ENCODE data around the gene SAP25. TPM values are rescaled to one million over a fixed set of nuclear protein-coding genes. Genes with fewer than 3 reads are reported as not detected.

Gene SAP25
- total and polyA plus RNA-seq, 2 experiments from 2014 or later, result 1.8 TPM; not detected in 1

DNA sequence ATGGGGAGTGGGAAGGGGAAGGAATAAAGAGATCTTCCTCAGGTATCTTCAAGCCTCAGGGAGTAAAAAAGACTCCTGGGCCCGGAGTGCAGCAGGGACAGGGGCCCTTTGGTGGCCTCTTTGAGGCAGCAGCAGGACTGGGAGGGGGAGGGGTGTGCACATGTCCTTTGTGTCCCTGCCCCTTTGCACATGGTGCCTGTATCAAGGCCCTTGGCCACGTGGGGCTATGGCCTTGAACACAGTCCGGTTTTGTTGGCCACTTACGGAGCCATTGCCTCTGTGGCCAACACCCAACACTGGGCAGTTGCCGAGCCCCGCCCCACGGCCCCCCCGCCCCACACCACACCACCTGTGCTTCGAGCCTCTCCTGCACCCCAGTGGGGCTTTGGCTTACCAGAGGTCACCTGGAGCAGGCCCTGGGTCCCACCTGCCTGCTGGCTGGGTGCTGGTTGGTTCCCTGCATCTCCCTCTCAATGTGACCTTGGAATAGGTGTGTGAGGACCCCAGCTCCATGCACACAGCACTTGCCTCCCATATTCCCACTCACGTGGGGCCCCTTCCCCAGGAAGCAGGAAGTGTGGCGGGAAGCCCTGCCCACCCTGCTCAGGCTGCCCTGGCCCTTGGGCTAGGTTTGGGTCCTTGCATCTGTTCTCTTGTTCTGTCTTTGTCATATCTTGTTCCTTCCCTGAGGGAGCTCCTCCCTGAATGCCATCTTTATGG, 5.4 kb downstream of the SAP25 start:
- peaks cover 44% of the 10 kb centered on the region for H3K4me1 ChIP-seq (ENCODE audit: insufficient read depth)
- no peaks in the 10 kb centered on the region for H3K36me3 ChIP-seq (replicated peaks; ENCODE audit: insufficient read depth, low read depth)
- H4K20me1 ChIP-seq (ENCODE audit: insufficient read depth, poor library complexity, severe bottlenecking), result no peaks in the 10 kb centered on the region
- H3K9me3 ChIP-seq (ENCODE audit: low read depth), result no peaks in the 10 kb centered on the region
- H2AFZ ChIP-seq, result no peak overlapping the region
- no peak for TF ChIP-seq EZH2 (IDR thresholded peaks at IDR 0.05; ENCODE audit: borderline replicate concordance)
- TF ChIP-seq, protein P1, sequence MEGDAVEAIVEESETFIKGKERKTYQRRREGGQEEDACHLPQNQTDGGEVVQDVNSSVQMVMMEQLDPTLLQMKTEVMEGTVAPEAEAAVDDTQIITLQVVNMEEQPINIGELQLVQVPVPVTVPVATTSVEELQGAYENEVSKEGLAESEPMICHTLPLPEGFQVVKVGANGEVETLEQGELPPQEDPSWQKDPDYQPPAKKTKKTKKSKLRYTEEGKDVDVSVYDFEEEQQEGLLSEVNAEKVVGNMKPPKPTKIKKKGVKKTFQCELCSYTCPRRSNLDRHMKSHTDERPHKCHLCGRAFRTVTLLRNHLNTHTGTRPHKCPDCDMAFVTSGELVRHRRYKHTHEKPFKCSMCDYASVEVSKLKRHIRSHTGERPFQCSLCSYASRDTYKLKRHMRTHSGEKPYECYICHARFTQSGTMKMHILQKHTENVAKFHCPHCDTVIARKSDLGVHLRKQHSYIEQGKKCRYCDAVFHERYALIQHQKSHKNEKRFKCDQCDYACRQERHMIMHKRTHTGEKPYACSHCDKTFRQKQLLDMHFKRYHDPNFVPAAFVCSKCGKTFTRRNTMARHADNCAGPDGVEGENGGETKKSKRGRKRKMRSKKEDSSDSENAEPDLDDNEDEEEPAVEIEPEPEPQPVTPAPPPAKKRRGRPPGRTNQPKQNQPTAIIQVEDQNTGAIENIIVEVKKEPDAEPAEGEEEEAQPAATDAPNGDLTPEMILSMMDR (IDR thresholded peaks at IDR 0.05; ENCODE audit: poor library complexity), result no peak
- no peak overlapping the region for H3K4me3 ChIP-seq
- peak overlapping the region; percentile 94 for H3K4me2 ChIP-seq
- no peaks in the 10 kb centered on the region for H3K79me2 ChIP-seq
- H3K27ac ChIP-seq, result peak overlapping the region; percentile 34
- DNase-seq (ENCODE audit: low spot score), result peak; percentile 62
- no peaks in the 10 kb centered on the region for H3K9me2 ChIP-seq (replicated peaks; ENCODE audit: insufficient read depth)
- H3K27me3 ChIP-seq, result no peaks in the 10 kb centered on the region
- 81% methylated on average over 9 of the region's 11 CpGs for WGBS (ENCODE audit: low lambda C conversion rate, missing lambda C conversion rate)

DNA sequence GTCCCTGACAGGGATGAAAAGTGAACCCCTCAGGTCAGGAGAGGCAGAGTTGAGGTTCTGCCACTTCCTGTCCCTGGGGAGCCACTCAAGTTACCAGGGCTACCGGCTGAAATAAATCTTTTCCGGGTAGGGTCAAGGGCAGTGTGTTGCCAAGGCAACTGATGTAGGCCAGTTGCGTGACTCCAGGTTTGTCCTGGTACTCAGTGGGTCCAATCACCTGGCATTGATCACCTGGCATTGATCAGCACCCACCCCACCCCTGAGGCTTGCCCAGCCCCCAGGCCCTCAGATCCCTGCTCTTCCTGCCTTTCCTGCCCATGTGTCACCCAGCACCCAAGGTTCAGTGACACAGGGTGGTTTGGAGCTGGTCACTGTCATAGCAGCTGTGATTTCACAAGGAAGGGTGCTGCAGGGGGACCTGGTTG, 5.9 kb downstream of the SAP25 start:
- Histone ChIP-seq H3K9me2 (replicated peaks; ENCODE audit: insufficient read depth) (no peaks in the 10 kb centered on the region), H3K27ac (peak overlapping the region; percentile 34), H2AFZ (no peak overlapping the region), H3K79me2 (no peaks in the 10 kb centered on the region), H3K4me3 (no peak overlapping the region), H4K20me1 (ENCODE audit: insufficient read depth, poor library complexity, severe bottlenecking) (no peaks in the 10 kb centered on the region), H3K9me3 (ENCODE audit: low read depth) (no peaks in the 10 kb centered on the region), H3K4me1 (ENCODE audit: insufficient read depth) (peaks cover 44% of the 10 kb centered on the region), H3K36me3 (replicated peaks; ENCODE audit: insufficient read depth, low read depth) (no peaks in the 10 kb centered on the region), H3K27me3 (no peaks in the 10 kb centered on the region), H3K4me2 (no peak overlapping the region)
- DNase-seq (ENCODE audit: low spot score), result no peak
- TF ChIP-seq EZH2phosphoT487 (IDR thresholded peaks at IDR 0.05; ENCODE audit: low read depth, severe bottlenecking, unreplicated experiment) (no peak), EZH2 (IDR thresholded peaks at IDR 0.05; ENCODE audit: borderline replicate concordance) (no peak)
- TF ChIP-seq, protein P1 (IDR thresholded peaks at IDR 0.05; ENCODE audit: poor library complexity), result no peak
- 42% methylated on average over 3 of the region's 3 CpGs for WGBS (ENCODE audit: low lambda C conversion rate, missing lambda C conversion rate)

DNA sequence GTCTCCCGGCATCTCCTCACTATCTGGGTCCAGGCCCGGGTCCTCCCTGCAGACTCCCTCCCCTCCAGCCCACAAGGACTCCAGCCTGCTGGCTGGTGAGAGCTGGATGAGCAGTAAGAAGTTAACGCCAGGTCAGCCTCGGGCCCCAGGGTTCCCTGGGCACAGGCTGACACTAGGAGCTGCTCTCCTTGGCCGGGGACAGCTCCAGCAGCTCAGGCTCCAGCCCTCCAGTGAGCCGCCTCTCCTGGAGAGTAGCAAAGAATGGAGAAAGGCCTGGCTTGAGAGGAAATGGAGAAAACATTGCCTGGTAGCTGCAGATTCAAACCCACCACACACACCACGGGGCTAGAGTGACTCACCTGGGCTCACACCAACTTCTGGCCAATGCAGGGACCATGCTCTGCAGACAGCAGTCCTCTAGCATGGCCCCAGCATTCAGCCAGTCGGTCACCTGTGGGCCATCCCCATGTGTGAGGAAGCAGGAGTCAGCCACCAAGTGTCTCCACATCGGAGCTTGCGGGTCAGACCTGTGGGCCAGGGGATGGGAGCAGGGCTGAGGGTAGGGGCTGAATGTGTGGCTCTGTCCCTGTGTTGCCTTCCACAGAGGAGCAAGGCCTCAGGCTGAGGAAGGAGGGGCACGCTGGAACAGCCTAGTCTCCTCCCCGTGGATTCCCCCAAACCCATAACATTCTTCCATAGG, 6.5 kb downstream of the SAP25 start:
- Histone ChIP-seq H3K9me2 (replicated peaks; ENCODE audit: insufficient read depth) (no peaks in the 10 kb centered on the region), H3K36me3 (replicated peaks; ENCODE audit: insufficient read depth, low read depth) (no peaks in the 10 kb centered on the region), H3K27me3 (no peaks in the 10 kb centered on the region), H3K4me1 (ENCODE audit: insufficient read depth) (peaks cover 38% of the 10 kb centered on the region), H3K27ac (peak overlapping the region; percentile 34), H4K20me1 (ENCODE audit: insufficient read depth, poor library complexity, severe bottlenecking) (no peaks in the 10 kb centered on the region), H3K79me2 (no peaks in the 10 kb centered on the region), H3K4me2 (no peak overlapping the region), H2AFZ (no peak overlapping the region), H3K4me3 (no peak overlapping the region), H3K9me3 (ENCODE audit: low read depth) (no peaks in the 10 kb centered on the region)
- TF ChIP-seq EZH2 (IDR thresholded peaks at IDR 0.05; ENCODE audit: borderline replicate concordance) (no peak), EZH2phosphoT487 (IDR thresholded peaks at IDR 0.05; ENCODE audit: low read depth, severe bottlenecking, unreplicated experiment) (no peak)
- TF ChIP-seq, protein P1 (IDR thresholded peaks at IDR 0.05; ENCODE audit: poor library complexity), result no peak
- DNase-seq (ENCODE audit: low spot score), result no peak
- WGBS (ENCODE audit: low lambda C conversion rate, missing lambda C conversion rate), result 78% methylated on average over 12 of the region's 12 CpGs
